Dedifferentiated amniotic fluid mesenchymal stem cell (primary cell): Measurements from ENCODE around the gene ZNF771.

ENCODE experiments used
- DNase-seq: peaks from one replicate; pipeline ENCODE4 v3.0.0-alpha.2; 2016; ENCODE audit errors: extremely low spot score

Gene ZNF771

DNA sequence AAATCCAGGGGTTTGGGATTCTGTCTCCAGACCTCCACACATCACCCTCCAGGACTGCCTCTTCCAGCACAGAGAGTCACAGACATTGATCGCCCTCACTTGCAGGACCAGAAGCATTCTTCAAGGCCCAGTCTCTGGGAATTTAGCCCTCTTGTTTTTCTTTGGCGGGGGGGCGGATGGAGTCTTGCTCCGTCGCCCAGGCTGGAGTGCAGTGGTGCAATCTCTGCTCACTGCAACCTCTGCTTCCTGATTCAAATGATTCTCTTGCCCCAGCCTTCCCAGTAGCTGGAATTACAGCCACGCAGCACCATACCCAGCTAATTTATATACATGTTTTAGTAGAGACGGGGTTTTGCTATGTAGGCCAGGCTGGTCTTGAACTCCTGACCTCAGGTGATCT lies 56.7 kb downstream of the ZNF771 start:
- DNase-seq, result no peak
